ENCODE data around the gene WDPCP.

The WDPCP gene

DNA sequence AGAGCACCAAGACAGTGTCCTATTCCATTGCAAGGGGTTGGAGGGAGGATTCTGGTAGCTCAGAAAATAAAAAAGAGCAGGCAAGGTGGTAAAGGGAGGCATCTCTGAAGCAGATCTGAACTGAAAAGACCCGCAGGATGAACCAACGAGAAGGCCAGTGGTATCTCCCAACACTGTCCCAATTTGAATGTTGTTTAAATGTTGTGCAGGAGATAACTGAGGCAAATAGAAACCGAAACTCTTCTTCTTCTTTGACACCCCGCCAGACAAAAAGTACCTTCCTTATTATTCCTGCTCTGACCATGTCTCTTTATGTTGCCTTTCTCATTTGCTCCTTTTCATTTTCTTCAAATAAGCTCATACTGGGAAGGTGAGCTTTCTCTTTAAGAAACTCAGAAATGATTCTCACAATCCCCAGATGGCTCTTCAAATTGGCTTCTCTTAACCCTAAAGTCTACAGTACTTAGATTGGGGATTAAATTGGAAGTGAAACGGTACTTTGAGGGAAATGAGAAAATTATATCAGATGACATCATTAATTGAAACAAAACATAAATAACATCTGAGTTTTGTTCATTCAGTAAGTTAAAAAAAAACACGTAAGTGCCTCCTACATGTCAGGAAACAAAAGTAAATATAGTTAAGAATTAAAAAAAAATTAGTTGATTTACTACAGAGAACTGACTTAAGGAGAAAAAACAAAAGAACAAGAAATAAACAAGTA is 143.6 kb downstream of the WDPCP start:
- Histone ChIP-seq H3K4me3 (ENCODE audit: insufficient read length, low read depth) (no peak overlapping the region), H3K36me3 (ENCODE audit: insufficient read depth, insufficient read length, low read length) (no peaks in the 10 kb centered on the region)
- DNase-seq (ENCODE audit: low read depth, low spot score) = no peak

DNA sequence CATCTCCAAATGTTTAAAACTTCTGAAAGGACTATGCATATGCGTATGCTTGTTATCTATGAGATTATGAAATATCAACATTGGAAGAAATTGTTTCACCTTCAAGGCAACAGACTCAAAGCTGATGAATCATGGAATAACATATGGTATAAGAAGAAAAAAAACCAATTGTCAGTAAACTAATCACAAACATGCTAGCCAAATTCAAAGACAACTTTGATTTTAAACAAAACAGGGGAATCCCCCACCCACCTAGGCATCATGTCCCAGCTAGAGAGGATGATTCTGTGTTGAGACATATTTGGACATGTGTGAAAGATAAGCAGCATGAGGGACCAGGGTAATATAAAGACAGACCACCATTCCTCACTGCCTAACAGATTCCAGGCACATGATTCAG is 147.7 kb downstream of the WDPCP start:
- Histone ChIP-seq H3K36me3 (ENCODE audit: insufficient read depth, insufficient read length, low read length) (no peaks in the 10 kb centered on the region), H3K9me3 (ENCODE audit: insufficient read depth, low read length) (no peaks in the 10 kb centered on the region), H3K4me1 (ENCODE audit: insufficient read depth, insufficient read length) (no peaks in the 10 kb centered on the region), H3K9ac (ENCODE audit: insufficient read length, low read depth) (no peak overlapping the region), H3K4me3 (ENCODE audit: insufficient read length, low read depth) (no peak overlapping the region), H3K27me3 (ENCODE audit: insufficient read depth, insufficient read length) (no peaks in the 10 kb centered on the region)
- TF ChIP-seq YY1 (IDR thresholded peaks at IDR 0.05; ENCODE audit: insufficient read depth, insufficient read length) (no peak), ZNF274 (IDR thresholded peaks at IDR 0.05; ENCODE audit: low read depth, low read length) (no peak), SUZ12 (IDR thresholded peaks at IDR 0.05; ENCODE audit: extremely low read depth, insufficient read depth, insufficient read length) (no peak)
- DNase-seq (ENCODE audit: low read depth, low spot score) = no peak

More for the DNA sequence above, 143.6 kb downstream of the WDPCP start:
- Histone ChIP-seq H3K9me3 (ENCODE audit: insufficient read depth, low read length) (no peaks in the 10 kb centered on the region), H3K27me3 (ENCODE audit: insufficient read depth, insufficient read length) (no peaks in the 10 kb centered on the region), H3K9ac (ENCODE audit: insufficient read length, low read depth) (no peak overlapping the region), H3K4me1 (ENCODE audit: insufficient read depth, insufficient read length) (no peaks in the 10 kb centered on the region)
- no peak for TF ChIP-seq YY1 (IDR thresholded peaks at IDR 0.05; ENCODE audit: insufficient read depth, insufficient read length)
- no peak for TF ChIP-seq ZNF274 (IDR thresholded peaks at IDR 0.05; ENCODE audit: low read depth, low read length)
- no peak for TF ChIP-seq SUZ12 (IDR thresholded peaks at IDR 0.05; ENCODE audit: extremely low read depth, insufficient read depth, insufficient read length)

DNA sequence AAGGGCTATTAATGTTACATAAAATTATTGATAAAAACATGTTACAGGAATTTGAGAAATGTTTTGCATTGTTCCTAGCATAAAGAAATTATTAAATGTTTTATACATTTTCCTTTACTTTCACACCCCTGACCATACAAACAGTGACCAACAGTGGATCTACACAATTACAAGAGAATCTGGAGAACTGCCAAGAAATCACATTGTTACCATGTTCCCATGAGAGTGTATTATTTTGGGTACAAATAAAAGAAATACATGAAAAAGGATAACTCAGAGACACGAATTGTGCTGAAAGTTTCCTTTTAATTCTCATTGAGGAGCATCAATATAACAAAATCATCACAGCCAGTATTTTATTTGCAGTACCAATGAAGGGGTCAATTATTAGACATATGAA is 150.1 kb downstream of the WDPCP start:
- DNase-seq (ENCODE audit: low read depth, low spot score) = no peak
- TF ChIP-seq SUZ12 (IDR thresholded peaks at IDR 0.05; ENCODE audit: extremely low read depth, insufficient read depth, insufficient read length) (no peak), ZNF274 (IDR thresholded peaks at IDR 0.05; ENCODE audit: low read depth, low read length) (no peak), YY1 (IDR thresholded peaks at IDR 0.05; ENCODE audit: insufficient read depth, insufficient read length) (no peak)

DNA sequence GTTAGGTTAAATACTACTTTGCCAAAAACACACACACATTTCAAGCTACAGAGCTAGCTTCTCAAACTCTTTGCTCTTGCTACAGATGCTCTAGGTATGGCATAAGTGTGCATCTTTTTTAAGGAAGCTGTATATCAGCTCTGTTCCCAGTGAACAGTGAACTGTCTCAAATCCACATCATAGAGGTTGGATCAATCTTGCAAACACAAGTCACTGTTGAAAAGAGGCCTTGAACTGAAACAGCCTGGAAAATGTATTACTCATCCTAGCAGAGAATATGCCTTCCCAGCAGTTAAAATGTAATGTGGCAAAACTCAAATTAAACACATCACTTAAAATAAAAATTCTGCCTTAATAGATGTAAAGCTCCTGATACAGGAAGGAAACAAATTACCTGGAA is 151.8 kb downstream of the WDPCP start:
- no peak overlapping the region for H3K9ac ChIP-seq (ENCODE audit: insufficient read length, low read depth)
- no peaks in the 10 kb centered on the region for H3K27me3 ChIP-seq (ENCODE audit: insufficient read depth, insufficient read length)
- H3K36me3 ChIP-seq (ENCODE audit: insufficient read depth, insufficient read length, low read length) = no peaks in the 10 kb centered on the region
- DNase-seq (ENCODE audit: low read depth, low spot score) = no peak
- no peak overlapping the region for H3K4me3 ChIP-seq (ENCODE audit: insufficient read length, low read depth)
- TF ChIP-seq SUZ12 (IDR thresholded peaks at IDR 0.05; ENCODE audit: extremely low read depth, insufficient read depth, insufficient read length) (no peak), ZNF274 (IDR thresholded peaks at IDR 0.05; ENCODE audit: low read depth, low read length) (no peak), YY1 (IDR thresholded peaks at IDR 0.05; ENCODE audit: insufficient read depth, insufficient read length) (no peak)
- no peaks in the 10 kb centered on the region for H3K4me1 ChIP-seq (ENCODE audit: insufficient read depth, insufficient read length)
- H3K9me3 ChIP-seq (ENCODE audit: insufficient read depth, low read length) = no peaks in the 10 kb centered on the region

More for the DNA sequence above, 150.1 kb downstream of the WDPCP start:
- H3K27me3 ChIP-seq (ENCODE audit: insufficient read depth, insufficient read length) = no peaks in the 10 kb centered on the region
- no peaks in the 10 kb centered on the region for H3K9me3 ChIP-seq (ENCODE audit: insufficient read depth, low read length)
- no peak overlapping the region for H3K4me3 ChIP-seq (ENCODE audit: insufficient read length, low read depth)
- H3K36me3 ChIP-seq (ENCODE audit: insufficient read depth, insufficient read length, low read length) = no peaks in the 10 kb centered on the region
- no peak overlapping the region for H3K9ac ChIP-seq (ENCODE audit: insufficient read length, low read depth)
- H3K4me1 ChIP-seq (ENCODE audit: insufficient read depth, insufficient read length) = no peaks in the 10 kb centered on the region

DNA sequence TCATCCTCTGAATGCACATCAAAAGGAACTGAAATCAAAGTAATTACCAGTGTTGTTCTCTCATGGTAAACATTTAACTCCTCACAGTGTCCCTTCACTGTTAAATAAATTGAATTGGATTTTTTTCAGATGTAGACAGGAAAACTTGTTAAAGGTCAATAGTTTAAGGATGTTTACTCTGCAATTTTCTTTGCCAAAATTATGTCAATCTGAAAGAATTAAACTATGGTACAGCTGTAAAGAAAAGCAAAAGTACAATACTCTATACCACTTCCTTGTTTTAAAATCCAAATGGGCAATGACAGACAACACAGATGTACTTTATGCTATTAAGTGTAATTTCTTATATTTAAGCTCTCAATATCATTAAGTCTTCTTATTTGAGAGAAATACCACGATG is 153.2 kb downstream of the WDPCP start:
- H3K4me3 ChIP-seq (ENCODE audit: insufficient read length, low read depth) = no peak overlapping the region
- no peak for DNase-seq (ENCODE audit: low read depth, low spot score)
- TF ChIP-seq YY1 (IDR thresholded peaks at IDR 0.05; ENCODE audit: insufficient read depth, insufficient read length) (no peak), SUZ12 (IDR thresholded peaks at IDR 0.05; ENCODE audit: extremely low read depth, insufficient read depth, insufficient read length) (no peak), ZNF274 (IDR thresholded peaks at IDR 0.05; ENCODE audit: low read depth, low read length) (no peak)

DNA sequence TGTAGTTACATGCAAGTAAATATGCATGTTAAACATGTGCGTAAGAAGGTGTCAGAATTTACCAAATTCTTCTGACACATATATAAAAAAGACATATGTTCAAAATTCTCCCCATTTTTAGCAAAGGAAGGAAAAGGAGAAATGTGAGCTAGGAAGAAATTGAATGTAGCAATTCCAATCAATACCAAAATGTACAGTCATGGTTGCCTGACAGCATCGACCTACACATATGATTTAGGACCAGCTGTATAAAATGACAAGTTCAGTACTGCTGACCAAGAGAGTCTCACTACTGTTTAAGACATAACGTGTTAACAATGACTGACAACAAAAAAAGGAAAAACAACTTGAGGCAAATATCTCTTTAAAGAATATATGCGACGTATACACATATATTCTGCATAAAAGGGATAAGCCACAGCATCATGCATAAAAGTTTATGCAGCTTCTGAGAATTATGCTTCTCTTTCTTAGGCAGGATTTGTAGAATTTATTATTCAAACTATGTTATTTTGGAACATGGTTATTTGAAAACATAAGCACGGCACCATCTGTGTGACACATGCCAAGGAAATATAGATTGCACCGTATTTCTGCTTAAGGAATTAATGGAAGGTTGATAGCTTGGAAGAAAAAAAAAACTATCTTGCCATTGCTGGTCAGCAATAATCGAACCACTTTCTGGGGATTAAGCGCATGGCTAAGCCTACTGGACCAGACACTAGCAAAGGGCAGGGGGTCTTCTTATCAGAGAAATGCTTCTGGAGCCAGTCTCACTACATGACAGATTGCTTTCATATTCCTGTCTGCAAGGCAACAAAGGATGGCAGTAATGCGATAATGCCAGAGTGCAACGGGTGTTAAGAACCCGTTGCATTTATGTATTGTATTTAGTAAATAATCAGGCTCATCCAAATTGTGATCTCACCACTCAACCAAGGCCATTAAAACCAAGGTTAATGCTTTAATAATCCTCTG is 154.0 kb downstream of the WDPCP start:
- TF ChIP-seq ZNF274 (IDR thresholded peaks at IDR 0.05; ENCODE audit: low read depth, low read length) (no peak), YY1 (IDR thresholded peaks at IDR 0.05; ENCODE audit: insufficient read depth, insufficient read length) (no peak), SUZ12 (IDR thresholded peaks at IDR 0.05; ENCODE audit: extremely low read depth, insufficient read depth, insufficient read length) (no peak)
- Histone ChIP-seq H3K9ac (ENCODE audit: insufficient read length, low read depth) (no peak overlapping the region), H3K36me3 (ENCODE audit: insufficient read depth, insufficient read length, low read length) (no peaks in the 10 kb centered on the region), H3K4me3 (ENCODE audit: insufficient read length, low read depth) (no peak overlapping the region), H3K4me1 (ENCODE audit: insufficient read depth, insufficient read length) (no peaks in the 10 kb centered on the region), H3K9me3 (ENCODE audit: insufficient read depth, low read length) (no peaks in the 10 kb centered on the region), H3K27me3 (ENCODE audit: insufficient read depth, insufficient read length) (no peaks in the 10 kb centered on the region)
- no peak for DNase-seq (ENCODE audit: low read depth, low spot score)

More for the DNA sequence above, 153.2 kb downstream of the WDPCP start:
- H3K4me1 ChIP-seq (ENCODE audit: insufficient read depth, insufficient read length) = no peaks in the 10 kb centered on the region
- no peaks in the 10 kb centered on the region for H3K9me3 ChIP-seq (ENCODE audit: insufficient read depth, low read length)
- H3K9ac ChIP-seq (ENCODE audit: insufficient read length, low read depth) = no peak overlapping the region
- H3K27me3 ChIP-seq (ENCODE audit: insufficient read depth, insufficient read length) = no peaks in the 10 kb centered on the region
- H3K36me3 ChIP-seq (ENCODE audit: insufficient read depth, insufficient read length, low read length) = no peaks in the 10 kb centered on the region

DNA sequence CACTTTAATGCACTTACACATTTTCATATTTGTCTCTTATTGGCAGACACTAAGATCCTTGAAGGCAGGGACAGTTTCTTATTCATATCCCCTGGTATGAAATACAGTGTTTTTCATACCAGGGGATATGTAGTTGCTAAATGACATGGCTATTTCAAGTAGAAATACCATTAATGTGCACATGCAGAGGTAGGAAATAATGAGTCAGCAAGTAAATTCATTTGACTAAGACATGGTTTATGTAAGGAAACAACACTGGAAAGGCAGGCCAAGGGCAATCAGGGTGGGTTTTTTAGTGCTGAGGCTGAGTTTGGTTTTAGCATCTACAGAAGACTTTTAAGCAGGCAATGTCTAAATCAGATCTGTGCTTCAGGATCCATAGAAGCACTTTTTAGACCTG is 155.9 kb downstream of the WDPCP start:
- Histone ChIP-seq H3K36me3 (ENCODE audit: insufficient read depth, insufficient read length, low read length) (no peaks in the 10 kb centered on the region), H3K4me1 (ENCODE audit: insufficient read depth, insufficient read length) (no peaks in the 10 kb centered on the region), H3K27me3 (ENCODE audit: insufficient read depth, insufficient read length) (no peaks in the 10 kb centered on the region), H3K4me3 (ENCODE audit: insufficient read length, low read depth) (no peak overlapping the region), H3K9me3 (ENCODE audit: insufficient read depth, low read length) (no peaks in the 10 kb centered on the region), H3K9ac (ENCODE audit: insufficient read length, low read depth) (no peak overlapping the region)
- no peak for TF ChIP-seq YY1 (IDR thresholded peaks at IDR 0.05; ENCODE audit: insufficient read depth, insufficient read length)
- TF ChIP-seq SUZ12 (IDR thresholded peaks at IDR 0.05; ENCODE audit: extremely low read depth, insufficient read depth, insufficient read length) = no peak
- no peak for TF ChIP-seq ZNF274 (IDR thresholded peaks at IDR 0.05; ENCODE audit: low read depth, low read length)
- DNase-seq (ENCODE audit: low read depth, low spot score) = no peak
